Uterus (tissue), 4 donors: ENCODE data around the gene FRMD5. TPM values are rescaled to one million over a fixed set of nuclear protein-coding genes. Genes with fewer than 3 reads are reported as not detected.
"Not testable (repeated sequence)": the region's sequence is repeated elsewhere in the genome, so short reads cannot be mapped to it uniquely, and the experiment has no call there.

Source experiments
- DNase-seq, 2 donors: peaks; one replicate each; pipeline ENCODE4 v3.0.0-alpha.2; 2019 to 2020
- H3K27ac ChIP-seq, 2 donors: fragments of 200-600 bp; sonication (generic); 1 replicate in 1 of 2; 2 replicates in 1 of 2; pipeline ENCODE4 v1.5.1; 2016 to 2018
- H3K27me3 ChIP-seq, 2 donors: fragments of 200-600 bp; sonication (generic); one replicate each; pipeline ENCODE4 v1.5.1; 2018 to 2019; ENCODE audit warnings: control low read depth in 1 of 2
- H3K36me3 ChIP-seq, 2 donors: fragments of 200-600 bp; sonication (generic); one replicate each; pipeline ENCODE4 v1.5.1; 2019; ENCODE audit warnings: control low read depth in 1 of 2
- H3K4me1 ChIP-seq, 2 donors: fragments of 200-600 bp; sonication (generic); one replicate each; pipeline ENCODE4 v1.5.1; 2018 to 2019; ENCODE audit warnings: control low read depth in 1 of 2
- H3K4me3 ChIP-seq, 2 donors: fragments of 200-600 bp; sonication (generic); 1 replicate in 1 of 2; 2 replicates in 1 of 2; pipeline ENCODE4 v1.5.1; 2018 to 2019; ENCODE audit warnings: mild to moderate bottlenecking in 1 of 2
- H3K9me3 ChIP-seq, 2 donors: fragments of 200-600 bp; sonication (generic); one replicate each; pipeline ENCODE4 v1.5.1; 2019; ENCODE audit warnings: control low read depth in 1 of 2
- CTCF ChIP-seq, 4 experiments: fragments of 200-600 bp in 2 of 4; fragments of 450-650 bp in 2 of 4; sonication (generic) in 2 of 4; IDR thresholded peaks; one replicate each; pipeline ENCODE4 v1.5.1; 2016 to 2019; ENCODE audit warnings: antibody characterized with exemption in 4 of 4, mild to moderate bottlenecking in 2 of 4, moderate library complexity in 1 of 4
- POLR2A ChIP-seq, 2 donors: fragments of 450-650 bp; IDR thresholded peaks; one replicate each; pipeline ENCODE4 v1.6.1; 2016; ENCODE audit warnings: antibody characterized with exemption in 2 of 2, mild to moderate bottlenecking in 1 of 2, moderate library complexity in 1 of 2
- intact Hi-C: fragments of 100-400 bp; cut with DNase I; formaldehyde crosslinking; loops from one replicate; pipeline ENCODE4 v1.15.1; 2023; ENCODE audit warnings: low total_unique reads
- total RNA-seq, 4 donors: library from RNA; depleted of rRNA in 3 of 4; stranded (reverse); fragments of >200 nt in 3 of 4; gene quantifications; one replicate each; pipeline versions ENCODE4 v1.1.0 to v1.2.4, GENCODE V29; 2014 to 2023
- donor health status: DM: yes; HTN: yes; CAD: no.

The FRMD5 gene
- total RNA-seq, 4 donors from 2014 or later, result 0.37 to 1.0 TPM; not detected in 2

- H3K36me3 ChIP-seq, result no peaks in the 10 kb centered on the region
- TF ChIP-seq POLR2A (IDR thresholded peaks at IDR 0.05), result no peak
- TF ChIP-seq CTCF (IDR thresholded peaks at IDR 0.05), result no peak
- intact Hi-C loops, result no loop called here
- H3K9me3 ChIP-seq, result no peaks in the 10 kb centered on the region
- no peaks in the 10 kb centered on the region for H3K4me1 ChIP-seq
- no peak for DNase-seq
- H3K27me3 ChIP-seq, result no peaks in the 10 kb centered on the region
- no peak overlapping the region for H3K4me3 ChIP-seq
- no peak overlapping the region for H3K27ac ChIP-seq
Observed at GRCh38 chr15:44010089-44010488, 185.0 kb downstream of the FRMD5 start.

- no peaks in the 10 kb centered on the region for H3K9me3 ChIP-seq
- DNase-seq, result no peak
- intact Hi-C loops, result no loop called here
Observed at GRCh38 chr15:44009038-44009437, 186.0 kb downstream of the FRMD5 start.

GRCh38 chr15:44000248-44000647, 194.8 kb downstream of the FRMD5 start:
- DNase-seq, H3K4me1 ChIP-seq, H3K36me3 ChIP-seq, H3K27ac ChIP-seq, H3K27me3 ChIP-seq, intact Hi-C loops, H3K4me3 ChIP-seq, H3K9me3 ChIP-seq: not testable (repeated sequence)

More at GRCh38 chr15:44009038-44009437, 186.0 kb downstream of the FRMD5 start:
- Histone ChIP-seq H3K36me3 (no peaks in the 10 kb centered on the region), H3K27ac (no peak overlapping the region), H3K27me3 (no peaks in the 10 kb centered on the region), H3K4me1 (no peaks in the 10 kb centered on the region), H3K4me3 (no peak overlapping the region)
- TF ChIP-seq CTCF (IDR thresholded peaks at IDR 0.05) (no peak), POLR2A (IDR thresholded peaks at IDR 0.05) (no peak)

DNA sequence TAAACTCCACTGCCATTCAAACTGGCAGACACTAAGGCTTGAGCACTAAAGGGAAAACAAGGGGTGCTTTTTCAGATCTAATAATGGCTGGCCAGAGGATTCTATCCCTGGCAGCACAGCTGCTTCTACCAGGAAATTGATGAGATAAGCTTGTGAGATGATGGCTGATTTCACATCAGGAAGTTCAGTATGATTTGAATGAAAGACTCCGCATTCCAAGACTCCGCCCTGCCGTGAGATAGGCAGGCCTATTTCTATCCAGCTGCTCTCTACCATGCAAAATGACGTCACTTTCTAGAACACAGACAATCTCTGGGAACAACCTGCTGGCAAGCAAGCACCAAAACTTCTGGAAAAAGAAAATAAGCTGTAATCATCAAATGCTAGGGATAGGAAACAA, 196.5 kb downstream of the FRMD5 start:
- no peak overlapping the region for H3K4me3 ChIP-seq

GRCh38 chr15:43991206-43991605, 203.9 kb downstream of the FRMD5 start:
- intact Hi-C loops, result no loop called here
- TF ChIP-seq CTCF (IDR thresholded peaks at IDR 0.05), result no peak
- no peak for TF ChIP-seq POLR2A (IDR thresholded peaks at IDR 0.05)

More for the DNA sequence above, 196.5 kb downstream of the FRMD5 start:
- Histone ChIP-seq H3K36me3 (no peaks in the 10 kb centered on the region), H3K4me1 (no peaks in the 10 kb centered on the region), H3K27me3 (no peaks in the 10 kb centered on the region), H3K9me3 (no peaks in the 10 kb centered on the region), H3K27ac (no peak overlapping the region)
- TF ChIP-seq POLR2A (IDR thresholded peaks at IDR 0.05) (no peak), CTCF (IDR thresholded peaks at IDR 0.05) (no peak)
- DNase-seq, result no peak
- intact Hi-C loops, result no loop called here

DNA sequence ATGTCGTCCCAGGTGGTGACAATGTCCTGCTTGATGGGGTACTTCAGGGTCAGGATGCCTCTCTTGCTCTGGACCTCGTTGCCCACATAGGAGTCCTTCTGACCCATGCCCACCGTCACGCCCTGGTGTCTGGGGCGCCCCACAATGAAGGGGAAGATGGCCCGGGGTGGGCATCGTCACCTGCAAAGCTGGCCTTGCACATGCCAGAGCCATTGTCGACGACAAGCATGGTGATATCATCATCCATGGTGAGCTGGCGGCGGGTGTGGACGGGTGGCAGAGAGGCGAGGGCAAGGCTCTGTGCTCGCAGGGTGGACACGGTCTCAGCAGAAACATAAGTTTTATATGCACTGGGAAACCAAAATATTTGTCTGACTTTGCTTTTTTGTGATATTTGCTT, 205.1 kb downstream of the FRMD5 start:
- no peak for DNase-seq
- Histone ChIP-seq H3K4me1 (no peaks in the 10 kb centered on the region), H3K36me3 (no peaks in the 10 kb centered on the region), H3K27ac (no peak overlapping the region), H3K4me3 (no peak overlapping the region), H3K27me3 (no peaks in the 10 kb centered on the region), H3K9me3 (no peaks in the 10 kb centered on the region)
- intact Hi-C loops, result no loop called here
- TF ChIP-seq POLR2A (IDR thresholded peaks at IDR 0.05) (no peak), CTCF (IDR thresholded peaks at IDR 0.05) (no peak)

More at GRCh38 chr15:43991206-43991605, 203.9 kb downstream of the FRMD5 start:
- Histone ChIP-seq H3K4me1 (no peaks in the 10 kb centered on the region), H3K36me3 (no peaks in the 10 kb centered on the region), H3K27ac (no peak overlapping the region), H3K9me3 (no peaks in the 10 kb centered on the region), H3K27me3 (no peaks in the 10 kb centered on the region), H3K4me3 (no peak overlapping the region)
- DNase-seq, result no peak
